ENCODE measurements around the gene PSMC5. TPM values are rescaled to one million over a fixed set of nuclear protein-coding genes. Genes with fewer than 3 reads are reported as not detected.

The PSMC5 gene
- total and polyA plus RNA-seq, 9 donors = 36.4 to 155 (median 96.2) TPM

DNA sequence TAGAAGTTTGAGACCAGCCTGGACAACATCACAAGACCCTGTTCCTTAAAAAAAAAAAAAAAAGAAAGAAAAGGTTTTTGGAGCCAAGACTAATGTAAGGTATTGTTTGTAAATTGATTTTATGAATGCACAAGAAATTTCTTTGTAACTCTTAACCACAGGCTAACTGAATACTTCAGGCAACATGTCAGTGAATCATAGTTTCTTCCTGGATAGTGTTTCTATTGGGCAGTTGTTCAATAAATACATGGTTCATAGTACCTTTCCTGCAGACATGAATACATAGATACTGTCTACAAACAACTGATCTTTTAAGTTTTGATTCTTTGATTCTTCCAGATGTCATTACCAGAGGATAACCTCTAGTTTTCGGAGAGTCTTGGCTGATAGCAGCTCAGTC lies 41.7 kb upstream of the PSMC5 start:
- Histone ChIP-seq H3K4me1 (ENCODE audit: insufficient read depth) (peaks cover 1% of the 10 kb centered on the region), H3K36me3 (no peaks in the 10 kb centered on the region), H3K27ac (no peak overlapping the region), H3K27me3 (no peaks in the 10 kb centered on the region), H3K9me3 (no peaks in the 10 kb centered on the region), H3K4me3 (no peak overlapping the region)
- WGBS, 3 donors = 21 to 43% (median 36%) methylated on average over 1 of the region's 1 CpG
- intact Hi-C loops (cut with DNase I) = no loop called here
- DNase-seq = no peak
- TF ChIP-seq EP300 (IDR thresholded peaks at IDR 0.05) = no peak
- no peak for TF ChIP-seq POLR2A (IDR thresholded peaks at IDR 0.05)
- TF ChIP-seq, protein P1, sequence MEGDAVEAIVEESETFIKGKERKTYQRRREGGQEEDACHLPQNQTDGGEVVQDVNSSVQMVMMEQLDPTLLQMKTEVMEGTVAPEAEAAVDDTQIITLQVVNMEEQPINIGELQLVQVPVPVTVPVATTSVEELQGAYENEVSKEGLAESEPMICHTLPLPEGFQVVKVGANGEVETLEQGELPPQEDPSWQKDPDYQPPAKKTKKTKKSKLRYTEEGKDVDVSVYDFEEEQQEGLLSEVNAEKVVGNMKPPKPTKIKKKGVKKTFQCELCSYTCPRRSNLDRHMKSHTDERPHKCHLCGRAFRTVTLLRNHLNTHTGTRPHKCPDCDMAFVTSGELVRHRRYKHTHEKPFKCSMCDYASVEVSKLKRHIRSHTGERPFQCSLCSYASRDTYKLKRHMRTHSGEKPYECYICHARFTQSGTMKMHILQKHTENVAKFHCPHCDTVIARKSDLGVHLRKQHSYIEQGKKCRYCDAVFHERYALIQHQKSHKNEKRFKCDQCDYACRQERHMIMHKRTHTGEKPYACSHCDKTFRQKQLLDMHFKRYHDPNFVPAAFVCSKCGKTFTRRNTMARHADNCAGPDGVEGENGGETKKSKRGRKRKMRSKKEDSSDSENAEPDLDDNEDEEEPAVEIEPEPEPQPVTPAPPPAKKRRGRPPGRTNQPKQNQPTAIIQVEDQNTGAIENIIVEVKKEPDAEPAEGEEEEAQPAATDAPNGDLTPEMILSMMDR (IDR thresholded peaks at IDR 0.05) = no peak

DNA sequence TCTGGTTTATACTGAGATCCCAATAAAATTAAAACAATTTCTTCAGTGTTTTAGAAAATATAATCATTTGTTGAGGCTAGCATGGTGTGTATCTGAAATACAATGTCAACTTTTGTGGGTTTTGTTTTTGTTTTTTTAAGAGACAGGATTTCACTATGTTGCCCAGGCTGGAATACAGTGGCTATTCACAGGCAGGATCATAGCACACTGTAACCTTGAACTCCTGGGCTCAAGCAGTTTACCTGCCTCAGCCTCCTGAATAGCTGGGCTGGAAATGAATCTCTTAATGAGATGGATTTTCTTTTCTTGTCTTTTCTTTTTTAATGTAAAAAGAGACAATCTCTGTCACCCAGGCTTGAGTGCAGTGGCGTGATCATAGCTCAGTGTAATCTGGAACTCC lies 41.1 kb upstream of the PSMC5 start:
- H3K27ac ChIP-seq = no peak overlapping the region
- H3K36me3 ChIP-seq = no peaks in the 10 kb centered on the region
- TF ChIP-seq, protein P1 (IDR thresholded peaks at IDR 0.05) = no peak
- TF ChIP-seq POLR2A (IDR thresholded peaks at IDR 0.05) (no peak), EP300 (IDR thresholded peaks at IDR 0.05) (no peak)
- H3K27me3 ChIP-seq = no peaks in the 10 kb centered on the region
- intact Hi-C loops (cut with DNase I) = no loop called here
- no peak overlapping the region for H3K4me3 ChIP-seq
- WGBS, 3 donors = 91 to 94% (median 93%) methylated on average over 1 of the region's 1 CpG
- peaks cover 1% of the 10 kb centered on the region for H3K4me1 ChIP-seq (ENCODE audit: insufficient read depth)
- H3K9me3 ChIP-seq = no peaks in the 10 kb centered on the region
- DNase-seq = no peak

DNA sequence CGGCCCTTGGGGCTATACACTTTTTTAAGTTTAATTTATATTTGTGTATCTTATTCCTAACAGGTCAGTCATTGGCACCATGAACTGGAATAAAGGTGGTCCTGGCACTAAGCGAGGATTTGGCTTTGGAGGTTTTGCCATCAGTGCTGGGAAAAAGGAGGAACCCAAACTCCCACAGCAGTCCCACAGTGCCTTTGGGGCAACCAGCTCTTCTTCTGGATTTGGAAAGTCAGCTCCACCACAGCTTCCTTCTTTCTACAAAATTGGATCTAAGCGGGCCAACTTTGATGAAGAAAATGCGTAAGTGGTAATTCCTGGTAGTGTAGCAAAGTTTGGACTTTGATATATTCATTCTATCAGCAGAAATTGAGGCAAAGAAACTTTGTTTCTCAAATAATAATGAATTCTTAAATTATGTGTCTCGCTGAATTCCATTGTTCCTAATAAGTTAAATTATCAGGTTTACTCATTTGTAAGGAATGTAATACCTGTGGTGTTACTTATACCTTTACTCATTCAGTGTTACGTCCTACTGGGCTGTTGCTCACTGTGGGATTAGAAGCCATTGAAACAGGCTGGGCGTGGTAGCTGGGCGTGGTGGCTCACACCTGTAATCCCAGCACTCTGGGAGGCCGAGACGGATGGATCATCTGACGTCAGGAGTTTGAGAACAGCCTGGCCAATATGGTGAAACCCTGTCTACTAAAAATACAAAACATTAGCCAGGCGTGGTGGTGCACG lies 40.1 kb upstream of the PSMC5 start:
- Histone ChIP-seq H3K4me1 (ENCODE audit: insufficient read depth) (peaks cover 1% of the 10 kb centered on the region), H3K27ac (no peak overlapping the region), H3K27me3 (no peaks in the 10 kb centered on the region), H3K9me3 (no peaks in the 10 kb centered on the region), H3K36me3 (no peaks in the 10 kb centered on the region), H3K4me3 (no peak overlapping the region)
- TF ChIP-seq POLR2A (IDR thresholded peaks at IDR 0.05) = no peak
- TF ChIP-seq, protein P1 (IDR thresholded peaks at IDR 0.05) = no peak
- TF ChIP-seq EP300 (IDR thresholded peaks at IDR 0.05) = no peak
- DNase-seq = no peak
- 95 to 97% (median 96%) methylated on average over 13 of the region's 13 CpGs for WGBS, 3 donors
- intact Hi-C loops (cut with DNase I) = no loop called here

DNA sequence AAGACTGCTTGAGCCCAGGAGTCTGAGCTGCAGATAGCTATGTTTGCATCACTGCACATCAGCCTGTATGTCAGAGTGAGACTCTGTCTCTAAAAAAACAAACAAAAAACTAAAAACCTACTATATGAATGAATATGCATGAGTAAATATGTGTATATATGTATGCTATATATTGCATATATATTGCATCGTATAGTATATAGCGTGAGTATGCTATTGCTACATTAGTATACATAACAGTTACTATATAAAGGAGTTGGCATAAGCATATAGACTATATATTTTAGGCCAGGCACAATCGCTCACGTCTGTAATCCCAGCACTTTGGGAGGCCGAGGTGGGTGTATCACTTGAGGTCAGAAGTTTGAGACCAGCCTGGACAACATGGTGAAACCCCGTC lies 37.2 kb upstream of the PSMC5 start:
- H3K27me3 ChIP-seq = no peaks in the 10 kb centered on the region
- no peak overlapping the region for H3K27ac ChIP-seq
- 85 to 90% (median 89%) methylated on average over 6 of the region's 6 CpGs for WGBS, 3 donors
- no peaks in the 10 kb centered on the region for H3K9me3 ChIP-seq
- no peaks in the 10 kb centered on the region for H3K36me3 ChIP-seq
- no peak for DNase-seq
- no peaks in the 10 kb centered on the region for H3K4me1 ChIP-seq (ENCODE audit: insufficient read depth)
- intact Hi-C loops (cut with DNase I) = no loop called here
- H3K4me3 ChIP-seq = no peak overlapping the region
- no peak for TF ChIP-seq POLR2A (IDR thresholded peaks at IDR 0.05)
- no peak for TF ChIP-seq EP300 (IDR thresholded peaks at IDR 0.05)
- TF ChIP-seq, protein P1 (IDR thresholded peaks at IDR 0.05) = no peak

Data from ovary (tissue), 9 donors.